Measurements from ENCODE around the gene CLDN8.

Gene CLDN8

DNA sequence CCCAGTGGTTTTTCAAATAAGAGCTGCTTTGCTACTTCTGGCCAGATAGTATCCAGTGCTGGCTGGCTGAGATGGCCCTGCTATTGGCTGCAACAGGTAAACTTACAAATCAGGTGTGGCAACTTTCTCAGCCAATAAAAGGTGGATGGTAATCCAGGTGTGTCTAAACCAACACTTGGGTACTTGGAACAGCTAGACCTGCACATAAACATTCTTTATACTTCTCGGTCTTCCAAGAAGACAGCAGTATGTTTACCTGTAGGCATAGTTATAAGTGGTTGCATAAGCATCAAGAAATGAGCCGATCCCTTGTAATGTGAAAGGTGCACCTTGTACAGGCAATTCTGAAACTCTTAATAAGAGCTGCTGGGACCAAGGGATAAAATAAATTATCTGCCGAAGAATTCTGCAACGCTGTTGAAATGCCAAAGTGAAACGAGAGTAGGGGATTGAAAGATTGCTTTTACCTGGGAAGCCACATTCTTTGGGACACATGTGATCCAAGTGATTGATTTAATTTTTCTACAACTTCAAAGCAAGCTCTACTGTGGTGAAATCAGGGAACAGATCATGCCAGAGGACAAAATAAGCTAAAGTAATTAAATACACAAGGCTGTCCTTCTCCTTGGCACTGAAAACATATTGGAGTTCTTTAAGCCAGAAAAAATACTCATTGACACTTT lies at the start of gene CLDN8:
CLDN8 (minus strand) TSS at position 57 of the 683 bp plus-strand sequence. CDS start 172 bp downstream, outside the sequence.
- peak in 1 of 3 experiments; percentile 3 for DNase-seq

DNA sequence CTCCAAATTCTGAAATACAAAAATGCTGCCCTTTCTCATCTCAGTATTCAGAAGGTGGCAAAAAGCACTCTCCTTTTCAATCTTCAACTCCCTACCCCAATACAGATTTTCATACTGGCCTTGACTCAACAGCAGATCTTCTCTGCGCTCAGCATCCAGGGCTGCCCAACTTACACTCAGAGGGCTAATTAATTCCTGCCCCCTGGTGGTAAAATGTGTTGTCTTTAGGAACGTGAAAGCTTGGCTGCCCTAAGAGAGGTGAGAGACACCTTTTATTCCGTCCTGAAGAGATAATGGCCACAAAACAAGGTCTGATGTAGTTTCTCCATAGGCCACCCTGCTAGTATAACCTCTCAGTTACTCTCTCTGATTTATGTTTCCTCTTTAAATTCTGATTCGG lies 41.9 kb upstream of the CLDN8 start:
- peak in 1 of 3 experiments; percentile 57 for DNase-seq

DNA sequence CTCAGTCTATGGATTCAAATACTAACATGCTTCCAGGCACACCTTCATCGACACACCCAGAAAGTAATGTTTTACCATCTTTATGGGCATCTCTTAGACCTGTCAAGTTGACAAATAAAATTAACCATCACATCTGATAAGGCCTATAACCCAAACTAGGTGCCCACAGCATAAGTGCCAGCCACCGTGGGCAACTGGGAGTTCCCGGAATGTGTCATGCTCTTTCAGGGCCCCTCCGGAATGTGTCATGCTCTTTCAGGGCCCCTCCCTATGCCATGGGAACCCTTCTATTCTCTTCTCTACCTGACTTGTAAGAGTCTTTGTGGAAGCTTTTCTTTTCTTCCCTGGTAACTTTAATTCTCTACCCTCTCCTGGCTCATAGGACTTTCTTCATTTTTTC lies 40.2 kb upstream of the CLDN8 start:
- no peak for DNase-seq

DNA sequence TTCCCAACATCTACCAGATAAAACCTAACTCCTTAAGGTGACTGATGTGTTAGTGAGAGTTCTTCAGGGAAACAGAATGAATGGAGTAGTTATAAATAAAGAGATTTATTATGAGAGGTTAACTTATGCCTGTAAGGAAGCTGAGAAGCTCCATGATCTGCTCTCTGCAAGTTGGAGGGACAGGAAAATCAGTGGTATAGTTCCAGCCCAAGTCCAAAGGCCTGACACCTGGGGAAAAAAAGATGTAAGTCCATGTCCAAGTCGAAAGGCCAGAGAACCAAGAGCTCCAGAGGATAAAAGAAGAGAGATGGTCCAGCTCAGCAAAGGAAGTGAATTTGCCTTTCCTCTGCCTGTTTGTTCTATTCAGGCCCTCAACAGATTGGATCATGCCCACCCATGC lies 39.8 kb upstream of the CLDN8 start:
- no peak for DNase-seq

DNA sequence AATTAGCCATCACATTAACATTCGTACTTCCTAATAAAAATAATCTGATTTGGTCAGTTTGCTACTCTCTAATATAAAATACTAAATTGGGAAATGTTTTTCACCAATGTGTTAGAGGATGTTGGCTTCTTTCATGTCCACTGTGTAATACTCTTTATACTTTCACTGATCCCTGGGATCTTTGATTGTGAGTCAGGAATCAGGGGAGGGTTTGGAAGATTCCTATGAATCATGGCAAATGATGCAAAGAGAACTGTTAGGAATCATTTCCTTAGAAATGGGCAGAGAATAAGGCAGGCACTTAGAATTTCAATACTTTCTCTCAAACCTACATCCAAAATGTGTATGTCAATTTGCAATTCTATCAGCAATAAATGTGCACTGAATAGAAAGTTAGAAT lies 35.9 kb upstream of the CLDN8 start:
- no peak for DNase-seq

- DNase-seq = no peak
Measured at GRCh38 chr21:30249936-30250335, 34.0 kb upstream of the CLDN8 start.

GRCh38 chr21:30248844-30249243 lies 32.9 kb upstream of the CLDN8 start:
- no peak for DNase-seq

GRCh38 chr21:30245061-30245460 lies 29.2 kb upstream of the CLDN8 start:
- no peak for DNase-seq

GRCh38 chr21:30243691-30244090 lies 27.8 kb upstream of the CLDN8 start:
- DNase-seq = no peak

- no peak for DNase-seq
Measured at GRCh38 chr21:30240661-30241060, 24.8 kb upstream of the CLDN8 start.

DNA sequence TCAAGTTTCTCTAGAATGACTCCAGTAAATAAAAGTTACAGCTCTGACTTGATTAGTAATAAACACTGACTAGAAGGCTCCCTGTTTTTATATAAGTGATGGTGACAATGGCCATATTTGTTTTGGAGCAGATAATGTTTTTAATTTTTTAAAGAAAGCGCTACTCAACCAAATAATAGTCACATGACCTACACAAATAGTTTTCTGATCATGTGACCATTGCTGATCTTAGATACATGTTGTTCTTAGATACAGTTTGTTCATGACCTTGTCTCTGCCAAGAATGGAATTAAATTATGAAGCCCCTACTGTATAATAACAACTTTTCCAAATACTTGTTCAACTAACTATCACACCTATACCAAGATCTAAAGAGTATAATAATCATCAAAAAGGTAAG lies 22.3 kb upstream of the CLDN8 start:
- DNase-seq = no peak

- DNase-seq = no peak
Measured at GRCh38 chr21:30234643-30235042, 18.7 kb upstream of the CLDN8 start.

DNA sequence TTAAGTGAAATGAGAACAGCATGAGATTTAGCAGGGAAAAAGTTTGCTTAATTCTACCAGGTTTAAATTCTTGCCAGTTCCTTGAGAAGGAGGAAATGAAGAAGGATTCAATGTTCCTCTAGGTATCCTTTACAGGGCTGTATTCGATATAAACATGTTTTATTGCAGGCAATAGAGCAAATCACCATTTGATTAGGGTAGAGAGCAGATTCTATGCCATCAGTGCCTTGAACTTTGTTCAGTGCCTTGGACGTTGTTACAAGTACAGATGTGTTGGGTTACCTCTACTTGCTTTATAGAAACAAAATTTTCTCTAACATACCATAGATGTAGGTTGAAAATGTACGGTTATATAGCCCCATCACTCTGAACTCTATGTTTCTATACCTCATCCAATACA lies 18.2 kb upstream of the CLDN8 start:
- no peak for DNase-seq

GRCh38 chr21:30233228-30234020 lies 17.5 kb upstream of the CLDN8 start:
- DNase-seq = no peak

DNA sequence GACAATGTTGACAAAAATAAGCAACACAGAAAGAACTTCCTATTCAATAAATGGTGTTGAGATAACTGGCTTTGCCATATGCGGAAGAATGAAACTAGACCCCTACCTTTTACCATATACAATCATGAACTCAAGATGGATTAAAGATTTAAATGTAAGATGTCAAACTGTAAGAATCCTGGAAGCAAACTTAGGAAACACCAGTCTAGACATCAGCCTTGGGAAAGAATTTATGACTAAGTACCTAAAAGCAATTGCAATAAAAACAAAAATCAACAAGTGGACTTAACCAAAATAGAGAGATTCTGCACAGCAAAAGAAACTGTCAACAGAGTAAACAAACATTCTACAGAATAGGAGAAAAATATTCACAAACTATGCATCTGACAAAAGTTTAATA lies 16.1 kb upstream of the CLDN8 start:
- DNase-seq = no peak

- DNase-seq = no peak
Measured at GRCh38 chr21:30227633-30228404, 11.9 kb upstream of the CLDN8 start.

DNA sequence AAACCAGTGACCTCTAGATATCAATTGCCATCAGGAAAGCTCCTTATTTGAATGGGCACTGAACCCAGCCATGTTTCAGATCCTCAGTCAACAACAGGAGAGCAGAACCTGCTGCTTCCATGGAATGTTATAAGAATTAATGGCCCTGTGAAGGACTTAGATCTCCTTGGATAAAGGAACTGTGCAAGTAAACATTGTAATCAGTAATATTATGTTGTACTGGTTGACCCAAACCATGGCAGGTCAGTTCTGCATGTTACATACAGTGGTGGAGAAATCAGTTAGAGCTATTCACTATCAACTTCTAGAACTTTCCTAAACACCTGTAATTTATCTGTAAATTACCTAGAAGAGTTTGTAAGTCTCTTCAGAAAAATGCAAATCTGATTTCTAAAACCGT lies 11.2 kb upstream of the CLDN8 start:
- no peak for DNase-seq

DNA sequence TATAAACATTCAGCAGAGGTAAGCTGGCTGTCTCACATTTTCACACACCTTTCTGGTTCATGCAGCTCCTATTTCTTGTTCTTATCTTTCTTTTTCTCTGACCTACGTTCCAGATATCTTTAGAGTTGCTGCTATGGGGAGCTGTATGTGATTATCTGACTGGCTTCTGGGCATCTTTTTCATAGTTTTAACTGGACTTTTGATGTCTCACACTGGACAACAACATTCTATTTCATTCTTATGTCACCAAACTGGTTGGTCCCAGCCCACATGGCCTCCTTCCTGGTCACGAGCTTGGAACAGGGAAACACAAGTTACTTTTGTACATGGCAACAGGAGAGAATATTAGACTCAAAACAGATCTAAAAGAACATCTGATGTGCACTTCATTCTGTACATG lies 7.7 kb upstream of the CLDN8 start:
- no peak for DNase-seq

- no peak for DNase-seq
Measured at GRCh38 chr21:30222724-30223123, 6.8 kb upstream of the CLDN8 start.

DNA sequence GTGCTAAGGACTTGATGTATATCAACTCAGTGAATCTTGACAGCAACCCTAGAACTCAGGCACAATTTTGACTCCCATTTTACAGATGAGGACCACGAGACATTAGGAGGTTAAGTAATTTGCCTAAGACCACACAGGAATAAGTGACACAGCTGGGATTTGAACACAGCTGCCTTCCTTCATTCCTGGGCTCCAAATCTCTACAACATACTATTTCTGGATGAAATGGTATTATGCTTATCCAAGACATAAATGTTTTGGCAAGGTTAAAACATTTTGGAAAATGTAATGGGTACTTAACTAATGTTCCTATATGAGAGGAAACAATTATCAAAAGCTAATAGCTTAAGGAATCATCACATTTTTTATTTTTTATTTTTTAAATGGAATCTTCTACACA lies 4.8 kb downstream of the CLDN8 start:
- no peak for DNase-seq

DNA sequence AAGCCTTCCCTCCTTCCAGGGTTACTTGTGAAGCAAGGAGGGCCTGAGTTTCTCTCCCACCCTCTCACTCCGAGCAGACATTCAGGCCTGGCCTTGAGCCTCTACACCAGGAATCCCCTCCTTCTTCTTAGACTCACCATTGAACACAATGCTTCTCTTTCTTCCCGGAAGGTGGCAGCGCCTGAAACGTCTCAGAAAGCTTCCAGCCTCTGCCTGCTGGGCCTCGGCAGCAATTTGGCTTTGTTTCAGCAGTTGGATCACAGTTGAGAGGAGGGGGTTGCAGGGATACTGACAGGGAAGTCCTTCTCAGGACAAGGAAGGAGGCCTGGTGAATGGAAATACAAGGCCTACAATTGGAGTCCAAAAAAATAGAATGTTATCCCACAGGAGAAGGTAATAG lies 6.3 kb downstream of the CLDN8 start:
- DNase-seq = no peak

- DNase-seq = no peak
Measured at GRCh38 chr21:30207252-30207579, 8.7 kb downstream of the CLDN8 start.

DNA sequence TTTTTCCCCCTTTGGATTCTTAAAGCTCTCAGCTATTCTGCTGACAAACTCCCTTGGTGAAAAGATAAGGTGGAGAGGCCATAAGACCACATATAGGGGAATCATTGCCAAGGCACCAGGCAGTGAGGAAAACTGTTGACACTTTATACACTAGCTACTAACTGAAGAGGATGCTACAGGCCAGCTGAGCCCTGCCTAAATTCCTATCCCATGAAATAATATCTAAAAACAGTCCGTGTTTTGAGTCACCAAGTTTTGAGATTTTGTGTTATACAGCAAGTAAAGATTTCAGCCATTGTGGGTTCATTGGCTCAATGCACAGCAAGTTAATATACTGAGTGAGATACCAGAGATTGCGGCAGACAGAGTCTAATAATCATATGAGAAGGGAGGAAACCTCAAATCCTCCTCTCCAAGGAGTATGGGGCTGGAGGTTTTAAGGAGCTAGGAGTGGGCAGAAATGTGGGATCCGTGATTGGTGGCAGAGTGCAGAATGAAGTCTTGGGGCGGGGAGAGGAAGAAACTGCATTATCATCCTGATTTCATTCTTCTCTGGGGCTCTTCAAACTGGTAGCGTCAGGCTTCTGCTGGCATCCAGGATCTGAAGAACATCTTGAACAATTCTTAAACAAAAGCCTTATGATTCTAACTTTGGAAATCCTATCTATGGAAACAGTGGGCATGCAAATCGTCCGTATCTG lies 9.2 kb downstream of the CLDN8 start:
- DNase-seq = no peak
